22Rv1 (cell line): ENCODE data around the gene TKTL1.

Experiments
- CTCF ChIP-seq: fragments of 450-650 bp; IDR thresholded peaks from 2 replicates; pipeline ENCODE4 v1.5.1; 2017; ENCODE audit warnings: mild to moderate bottlenecking
- ZFX ChIP-seq: fragments of 450-650 bp; IDR thresholded peaks from 2 replicates; pipeline ENCODE4 v1.6.1; 2017; ENCODE audit warnings: antibody characterized with exemption, borderline replicate concordance

GRCh38 chrX:154351183-154352011 is 55.8 kb downstream of the TKTL1 start:
- TF ChIP-seq CTCF (no peak), ZFX (no peak)
